A673 (cell line): ENCODE measurements around the gene RWDD3. TPM values are rescaled to one million over a fixed set of nuclear protein-coding genes. Genes with fewer than 3 reads are reported as not detected.

Source experiments
- BruUV-seq: library from RNA; stranded (reverse); fragments of 400-500 nt; replicated peaks from 2 replicates; lab custom pipeline; 2021; lab: Mats Ljungman, UMichigan
- CTCF ChIA-PET: fragments of 300-600 bp; sonication (Branson Sonifier 250); formaldehyde crosslinking; loops from one replicate; lab custom pipeline; 2022; ENCODE audit warnings: antibody characterized with exemption; lab: Charles Lee
- POLR2A ChIA-PET: fragments of 300-600 bp; sonication (Branson Sonifier 250); formaldehyde crosslinking; loops from one replicate; lab custom pipeline; 2022; ENCODE audit warnings: antibody characterized with exemption; ENCODE audit not compliant: low non-redundant PET; lab: Charles Lee
- DNase-seq: peaks from one replicate; pipeline ENCODE4 v3.0.0-alpha.2; 2015; ENCODE audit warnings: low spot score
- H3K27ac ChIP-seq: fragments of 200-600 bp; sonication (generic); 2 replicates; pipeline ENCODE4 v1.5.1; 2016; ENCODE audit warnings: mixed run types, low read depth, mild to moderate bottlenecking, mixed read lengths, antibody characterized with exemption, low read length; ENCODE audit not compliant: poor library complexity, severe bottlenecking
- H3K27me3 ChIP-seq: fragments of 200-600 bp; sonication (generic); replicated peaks from 2 replicates; pipeline ENCODE4 v1.6.1; 2017; ENCODE audit warnings: mixed run types, low read depth, mild to moderate bottlenecking, mixed read lengths, antibody characterized with exemption, low read length; ENCODE audit not compliant: insufficient read depth, poor library complexity
- H3K36me3 ChIP-seq: fragments of 200-600 bp; sonication (generic); 2 replicates; pipeline ENCODE4 v1.6.1; 2016; ENCODE audit warnings: mixed run types, mild to moderate bottlenecking, mixed read lengths, antibody characterized with exemption, low read length; ENCODE audit not compliant: insufficient read depth, poor library complexity, severe bottlenecking
- H3K4me1 ChIP-seq: fragments of 200-600 bp; sonication (generic); 2 replicates; pipeline ENCODE4 v1.6.1; 2017; ENCODE audit warnings: mixed run types, mild to moderate bottlenecking, mixed read lengths, antibody characterized with exemption, low read length; ENCODE audit not compliant: insufficient read depth, poor library complexity, severe bottlenecking
- H3K4me3 ChIP-seq: fragments of 200-600 bp; sonication (generic); 2 replicates; pipeline ENCODE4 v1.5.1; 2016; ENCODE audit warnings: low read depth, mixed run types, mild to moderate bottlenecking, mixed read lengths, low read length; ENCODE audit not compliant: poor library complexity, severe bottlenecking
- H3K9me3 ChIP-seq: fragments of 200-600 bp; sonication (generic); 2 replicates; pipeline ENCODE4 v1.6.1; 2016; ENCODE audit warnings: mixed run types, low read depth, mild to moderate bottlenecking, mixed read lengths, antibody characterized with exemption, low read length; ENCODE audit not compliant: poor library complexity, severe bottlenecking
- EZH2 ChIP-seq: fragments of 200-600 bp; sonication (generic); IDR thresholded peaks from 2 replicates; pipeline ENCODE4 v1.6.1; 2017; ENCODE audit warnings: borderline replicate concordance, low read depth, mild to moderate bottlenecking, mixed read lengths, antibody characterized with exemption, low read length; ENCODE audit not compliant: poor library complexity, severe bottlenecking
- intact Hi-C: fragments of 100-400 bp; cut with micrococcal nuclease; formaldehyde crosslinking; loops from one replicate; pipeline ENCODE4 v1.10.0; 2022; ENCODE audit not compliant: unreplicated experiment
- total RNA-seq: library from RNA; stranded (reverse); gene quantifications from 2 replicates; pipeline ENCODE4 v1.2.3, GENCODE V29; 2021
- TF ChIP-seq, protein P1 (sequence below): fragments of 300-800, 200-600 bp; sonication (generic); conservative IDR thresholded peaks from 2 replicates; pipeline ENCODE4 v1.5.1; 2017; ENCODE audit warnings: low read depth, mild to moderate bottlenecking, antibody characterized with exemption, low read length, moderate library complexity, mixed read lengths

RWDD3 gene
- total RNA-seq, 1 experiment from 2014 or later: 12.1 TPM

DNA sequence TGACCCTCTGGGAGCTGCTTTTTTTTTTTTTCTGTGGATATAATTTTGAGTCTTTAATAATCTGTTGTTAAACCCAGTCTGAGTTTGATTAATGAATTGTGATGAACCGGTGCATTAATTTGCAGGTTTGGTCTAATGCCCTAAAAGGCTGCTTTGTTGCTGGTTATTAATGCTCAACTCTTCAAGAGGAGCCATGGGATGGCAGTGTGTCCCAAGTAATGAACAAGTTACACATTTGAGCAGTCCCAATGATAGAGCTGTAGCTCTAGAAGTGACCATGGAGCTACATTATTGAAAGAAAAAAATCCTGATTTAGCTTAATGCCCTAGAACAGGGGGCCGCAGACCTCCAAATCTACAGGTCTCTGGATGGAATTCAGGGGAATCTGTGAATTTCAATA, 53.1 kb downstream of the RWDD3 start:
- Histone ChIP-seq H3K9me3 (no peaks in the 10 kb centered on the region), H3K27me3 (no peaks in the 10 kb centered on the region), H3K27ac (no peak overlapping the region), H3K36me3 (no peaks in the 10 kb centered on the region), H3K4me3 (no peak overlapping the region), H3K4me1 (no peaks in the 10 kb centered on the region)
- ChIA-PET CTCF (interaction anchor here (0.8 kb wide), 1 partner anchor 1068 kb away, joined by 3 read pairs; no protein-coding TSS in a partner anchor), POLR2A (no interaction called here)
- DNase-seq: peak; percentile 41
- no peak for TF ChIP-seq EZH2
- TF ChIP-seq, protein P1, sequence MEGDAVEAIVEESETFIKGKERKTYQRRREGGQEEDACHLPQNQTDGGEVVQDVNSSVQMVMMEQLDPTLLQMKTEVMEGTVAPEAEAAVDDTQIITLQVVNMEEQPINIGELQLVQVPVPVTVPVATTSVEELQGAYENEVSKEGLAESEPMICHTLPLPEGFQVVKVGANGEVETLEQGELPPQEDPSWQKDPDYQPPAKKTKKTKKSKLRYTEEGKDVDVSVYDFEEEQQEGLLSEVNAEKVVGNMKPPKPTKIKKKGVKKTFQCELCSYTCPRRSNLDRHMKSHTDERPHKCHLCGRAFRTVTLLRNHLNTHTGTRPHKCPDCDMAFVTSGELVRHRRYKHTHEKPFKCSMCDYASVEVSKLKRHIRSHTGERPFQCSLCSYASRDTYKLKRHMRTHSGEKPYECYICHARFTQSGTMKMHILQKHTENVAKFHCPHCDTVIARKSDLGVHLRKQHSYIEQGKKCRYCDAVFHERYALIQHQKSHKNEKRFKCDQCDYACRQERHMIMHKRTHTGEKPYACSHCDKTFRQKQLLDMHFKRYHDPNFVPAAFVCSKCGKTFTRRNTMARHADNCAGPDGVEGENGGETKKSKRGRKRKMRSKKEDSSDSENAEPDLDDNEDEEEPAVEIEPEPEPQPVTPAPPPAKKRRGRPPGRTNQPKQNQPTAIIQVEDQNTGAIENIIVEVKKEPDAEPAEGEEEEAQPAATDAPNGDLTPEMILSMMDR: peak; percentile 48
- BruUV-seq: no TSS peak
- intact Hi-C loops: no loop called here

DNA sequence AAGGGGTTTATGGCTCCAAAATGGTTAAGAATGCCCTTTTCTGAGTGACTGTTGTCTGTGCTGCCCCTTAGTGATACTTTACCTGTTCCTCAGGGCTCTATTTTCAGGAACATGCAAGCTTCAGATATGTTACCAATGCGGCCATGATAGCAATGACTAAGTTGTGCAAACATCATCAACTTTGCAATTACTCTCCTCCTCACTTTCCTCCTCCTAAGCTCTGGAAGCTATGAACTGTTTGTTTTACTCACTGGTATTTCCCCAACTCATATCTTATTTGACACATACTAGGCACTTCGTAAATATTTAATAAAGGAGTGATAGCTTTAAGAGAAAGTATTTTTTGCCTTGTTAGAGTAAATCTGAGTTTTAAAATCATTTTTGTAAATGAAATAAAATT, 53.8 kb downstream of the RWDD3 start:
- BruUV-seq: no TSS peak
- H3K4me1 ChIP-seq: no peaks in the 10 kb centered on the region
- H3K27ac ChIP-seq: no peak overlapping the region
- POLR2A ChIA-PET: no interaction called here
- no peak for TF ChIP-seq EZH2
- intact Hi-C loops: no loop called here
- DNase-seq: no peak
- H3K27me3 ChIP-seq: no peaks in the 10 kb centered on the region
- H3K36me3 ChIP-seq: no peaks in the 10 kb centered on the region
- H3K4me3 ChIP-seq: no peak overlapping the region
- CTCF ChIA-PET: interaction anchor here (0.6 to 0.8 kb wide), 2 partner anchors 90 to 1067 kb away, joined by 3 to 4 read pairs; no protein-coding TSS in a partner anchor
- H3K9me3 ChIP-seq: no peaks in the 10 kb centered on the region

Other genes starting within 250 kb of the RWDD3 start
- 6.4 and 11.3 TPM in 2 replicates for gene ALG14, start 161.3 kb upstream of the RWDD3 start, total RNA-seq
- gene TLCD4, start 116.9 kb upstream of the RWDD3 start, total RNA-seq: 0.11 TPM in 1 of 2 replicates, not detected in the other